GM23338 (cell line): ENCODE data around the gene GSG1L. TPM values are rescaled to one million over a fixed set of nuclear protein-coding genes. Genes with fewer than 3 reads are reported as not detected.

Experiments used
- ATAC-seq: fragments of 200-7000 bp; cut with Tn5 transposase; 3 replicates; pipeline ENCODE4 v1.9.1; 2020
- DNase-seq: peaks from one replicate; pipeline ENCODE4 v3.0.0-alpha.2; 2015; ENCODE audit warnings: low spot score
- H2AFZ ChIP-seq: fragments of 200-600 bp; sonication (generic); 2 replicates; pipeline ENCODE4 v1.8.0; 2016; ENCODE audit warnings: antibody characterized with exemption, mild to moderate bottlenecking, moderate library complexity
- H3F3A ChIP-seq: fragments of 200-600 bp; sonication (generic); replicated peaks from 2 replicates; pipeline ENCODE4 v1.8.0; 2017; ENCODE audit warnings: antibody characterized with exemption, mixed run types, low read depth
- H3K27ac ChIP-seq: fragments of 200-600 bp; sonication (generic); 2 replicates; pipeline ENCODE4 v1.6.1; 2016; ENCODE audit warnings: low read depth
- H3K27me3 ChIP-seq: fragments of 200-600 bp; sonication (generic); 2 replicates; pipeline ENCODE4 v1.8.0; 2016; ENCODE audit warnings: mild to moderate bottlenecking, mixed run types, moderate library complexity; ENCODE audit not compliant: insufficient read depth
- H3K36me3 ChIP-seq: fragments of 200-600 bp; sonication (generic); 2 replicates; pipeline ENCODE4 v1.8.0; 2016; ENCODE audit warnings: mild to moderate bottlenecking; ENCODE audit not compliant: insufficient read depth
- H3K4me1 ChIP-seq: fragments of 200-600 bp; sonication (generic); 2 replicates; pipeline ENCODE4 v1.8.0; 2016; ENCODE audit warnings: mild to moderate bottlenecking, moderate library complexity; ENCODE audit not compliant: insufficient read depth
- H3K4me2 ChIP-seq: fragments of 200-600 bp; sonication (generic); 2 replicates; pipeline ENCODE4 v1.7.1; 2017; ENCODE audit warnings: mixed run types
- H3K4me3 ChIP-seq: fragments of 200-600 bp; sonication (generic); 2 replicates; pipeline ENCODE4 v1.6.1; 2016; ENCODE audit warnings: mixed run types
- H3K79me2 ChIP-seq: fragments of 200-600 bp; sonication (generic); replicated peaks from 2 replicates; pipeline ENCODE4 v1.8.0; 2017; ENCODE audit warnings: mild to moderate bottlenecking; ENCODE audit not compliant: insufficient read depth
- H3K9me2 ChIP-seq: fragments of 200-600 bp; sonication (generic); 2 replicates; pipeline ENCODE4 v1.8.0; 2017; ENCODE audit not compliant: insufficient read depth
- H4K20me1 ChIP-seq: fragments of 200-600 bp; sonication (generic); replicated peaks from 2 replicates; pipeline ENCODE4 v1.8.0; 2017; ENCODE audit warnings: mild to moderate bottlenecking; ENCODE audit not compliant: insufficient read depth
- H3K27ac Mint-ChIP-seq: 2 replicates; pipeline ENCODE4 v1.8.0; 2020; ENCODE audit warnings: inconsistent platforms, mild to moderate bottlenecking, moderate library complexity, mixed read lengths
- H3K27me3 Mint-ChIP-seq: 3 replicates; pipeline ENCODE4 v1.8.0; 2022; ENCODE audit warnings: low read depth, mild to moderate bottlenecking, moderate library complexity, mixed read lengths, inconsistent platforms; ENCODE audit not compliant: insufficient read depth, poor library complexity
- H3K36me3 Mint-ChIP-seq: 3 replicates; pipeline ENCODE4 v1.8.0; 2021; ENCODE audit warnings: low read depth, mild to moderate bottlenecking, inconsistent platforms, moderate library complexity, mixed read lengths
- H3K4me1 Mint-ChIP-seq: 3 replicates; pipeline ENCODE4 v1.8.0; 2020; ENCODE audit warnings: mild to moderate bottlenecking, inconsistent platforms, mixed read lengths
- H3K4me3 Mint-ChIP-seq: 3 replicates; pipeline ENCODE4 v1.8.0; 2021; ENCODE audit warnings: moderate library complexity, mild to moderate bottlenecking, inconsistent platforms, mixed read lengths
- H3K9me3 Mint-ChIP-seq: 3 replicates; pipeline ENCODE4 v1.8.0; 2020; ENCODE audit warnings: moderate library complexity, mild to moderate bottlenecking, inconsistent platforms, mixed read lengths
- CREB1 ChIP-seq: fragments of 250-450 bp; sonication (Bioruptor Pico); IDR thresholded peaks from 2 replicates; pipeline ENCODE4 v1.5.0; 2020; ENCODE audit warnings: low read depth, mild to moderate bottlenecking, moderate library complexity
- CTCF ChIP-seq, 2 experiments: fragments of 200-600 bp in 1 of 2; sonication (generic) in 1 of 2; conservative IDR thresholded peaks; 2 replicates each; pipeline versions ENCODE4 v1.5.1 to v1.6.1; 2016 to 2017; ENCODE audit warnings: antibody characterized with exemption in 2 of 2, low read depth in 2 of 2, mild to moderate bottlenecking in 2 of 2, moderate library complexity in 1 of 2
- ETS1 ChIP-seq: IDR thresholded peaks from 2 replicates; pipeline ENCODE4 v1.6.1; 2016; ENCODE audit warnings: antibody characterized with exemption
- EZH2 ChIP-seq: fragments of 200-600 bp; sonication (generic); IDR thresholded peaks from one replicate; pipeline ENCODE4 v1.8.0; 2017; ENCODE audit warnings: antibody characterized with exemption, mild to moderate bottlenecking, low read depth; ENCODE audit not compliant: unreplicated experiment
- EZH2phosphoT487 ChIP-seq: fragments of 200-600 bp; sonication (generic); IDR thresholded peaks from one replicate; pipeline ENCODE4 v1.8.1; 2018; ENCODE audit warnings: antibody characterized with exemption; ENCODE audit not compliant: unreplicated experiment
- JUNB ChIP-seq: IDR thresholded peaks from one replicate; pipeline ENCODE4 v1.6.1; 2016; ENCODE audit warnings: antibody characterized with exemption; ENCODE audit not compliant: unreplicated experiment
- NANOG ChIP-seq: IDR thresholded peaks from 2 replicates; pipeline ENCODE4 v1.6.1; 2016; ENCODE audit warnings: antibody characterized with exemption, borderline replicate concordance
- POLR2AphosphoS5 ChIP-seq: IDR thresholded peaks from 2 replicates; pipeline ENCODE4 v1.6.1; 2016; ENCODE audit warnings: antibody characterized with exemption, low read depth
- REST ChIP-seq: IDR thresholded peaks from one replicate; pipeline ENCODE4 v1.6.1; 2018; ENCODE audit warnings: antibody characterized with exemption; ENCODE audit not compliant: unreplicated experiment
- STAT1 ChIP-seq: IDR thresholded peaks from one replicate; pipeline ENCODE4 v1.6.1; 2016; ENCODE audit warnings: antibody characterized with exemption; ENCODE audit not compliant: unreplicated experiment
- ZNF114 ChIP-seq: fragments of 250-450 bp; sonication (Bioruptor Pico); IDR thresholded peaks from 2 replicates; pipeline ENCODE4 v1.5.0; 2020; ENCODE audit warnings: mild to moderate bottlenecking, moderate library complexity
- ZNF331 ChIP-seq: fragments of 250-450 bp; sonication (Bioruptor Pico); IDR thresholded peaks from 2 replicates; pipeline ENCODE4 v1.5.0; 2020; ENCODE audit warnings: low read depth, mild to moderate bottlenecking, moderate library complexity
- ZNF462 ChIP-seq: fragments of 250-450 bp; sonication (Bioruptor Pico); IDR thresholded peaks from 2 replicates; pipeline ENCODE4 v1.5.0; 2020; ENCODE audit warnings: mild to moderate bottlenecking, moderate library complexity
- polyA plus RNA-seq: library from polyadenylated mRNA; unstranded; fragments of >200 nt; fragmentation: Nextera tagmentation; extraction: Ambion mirVana; gene quantifications from 2 replicates; pipeline ENCODE4 v1.2.1, GENCODE V29; 2016
- total RNA-seq: library from RNA; depleted of rRNA; stranded (reverse); fragments of >200 nt; shearing (Covaris generic); gene quantifications from 2 replicates; pipeline ENCODE4 v1.2.3, GENCODE V29; 2014

The GSG1L gene
- total and polyA plus RNA-seq, 2 experiments from 2014 or later: 0.36 to 0.63 TPM

- Mint-ChIP-seq H3K36me3 (peaks cover 7% of the 10 kb centered on the region; the same call in 2 of the 3 replicates), H3K27me3 (peaks cover 8% of the 10 kb centered on the region), H3K4me1 (no peaks in the 10 kb centered on the region), H3K4me3 (no peak overlapping the region), H3K9me3 (peaks cover 24% of the 10 kb centered on the region), H3K27ac (no peak overlapping the region)
- Histone ChIP-seq H4K20me1 (no peaks in the 10 kb centered on the region), H3K4me3 (no peak overlapping the region), H2AFZ (no peak overlapping the region), H3K36me3 (no peaks in the 10 kb centered on the region), H3K27me3 (no peaks in the 10 kb centered on the region), H3K4me2 (no peak overlapping the region), H3K79me2 (no peaks in the 10 kb centered on the region), H3K27ac (no peak overlapping the region), H3K9me2 (no peaks in the 10 kb centered on the region), H3K4me1 (no peaks in the 10 kb centered on the region), H3F3A (no peaks in the 10 kb centered on the region)
- TF ChIP-seq CTCF (conservative IDR thresholded peaks at IDR 0.05; ENCODE audit: low read depth in 2 of 2): no peak
- no peak for TF ChIP-seq EZH2phosphoT487
- no peak for TF ChIP-seq POLR2AphosphoS5
- no peak for TF ChIP-seq ZNF331 (CRISPR knock-in tag)
- TF ChIP-seq REST: no peak
- no peak for TF ChIP-seq CREB1 (CRISPR knock-in tag)
- TF ChIP-seq ZNF114 (CRISPR knock-in tag): no peak
- no peak for TF ChIP-seq JUNB
- no peak for TF ChIP-seq ZNF462 (CRISPR knock-in tag)
- no peak for TF ChIP-seq EZH2
- no peak for TF ChIP-seq NANOG
- TF ChIP-seq STAT1: no peak
- no peak for TF ChIP-seq ETS1
- DNase-seq (no peak), ATAC-seq (no peak)
Observed at GRCh38 chr16:27828671-27829070, 234.8 kb downstream of the GSG1L start.
